GM11168 (cell line): Measurements from ENCODE around the gene DDX52.

ENCODE experiments used
- in situ Hi-C: fragments of 300-500 bp; cut with MboI; formaldehyde crosslinking; loops from one replicate; pipeline ENCODE4 v1.12.0; 2022; ENCODE audit warnings: low sequenced_read_pairs; ENCODE audit not compliant: unreplicated experiment

The DDX52 gene

GRCh38 chr17:37604556-37604955 lies 38.7 kb downstream of the DDX52 start:
- in situ Hi-C loops = no loop called here

- in situ Hi-C loops = no loop called here
These were observed 45.1 kb downstream of the DDX52 start for GRCh38 chr17:37598145-37598544.

GRCh38 chr17:37592291-37592690 lies 51.0 kb downstream of the DDX52 start:
- in situ Hi-C loops = no loop called here

- in situ Hi-C loops = no loop called here
These were observed 58.2 kb downstream of the DDX52 start for GRCh38 chr17:37585066-37585465.

- in situ Hi-C loops = no loop called here
These were observed 67.0 kb downstream of the DDX52 start for GRCh38 chr17:37576281-37576680.

GRCh38 chr17:37574427-37574826 lies 68.8 kb downstream of the DDX52 start:
- in situ Hi-C loops = no loop called here

- in situ Hi-C loops = no loop called here
These were observed 71.6 kb downstream of the DDX52 start for GRCh38 chr17:37571674-37572073.

- in situ Hi-C loops = no loop called here
These were observed 72.6 kb downstream of the DDX52 start for GRCh38 chr17:37570527-37571093.

GRCh38 chr17:37568350-37569053 lies 74.7 kb downstream of the DDX52 start:
- in situ Hi-C loops = no loop called here

GRCh38 chr17:37567538-37567937 lies 75.7 kb downstream of the DDX52 start:
- in situ Hi-C loops = no loop called here

- in situ Hi-C loops = no loop called here
These were observed 76.1 kb downstream of the DDX52 start for GRCh38 chr17:37567137-37567536.

GRCh38 chr17:37564252-37564651 lies 79.0 kb downstream of the DDX52 start:
- in situ Hi-C loops = no loop called here

- in situ Hi-C loops = no loop called here
These were observed 81.1 kb downstream of the DDX52 start for GRCh38 chr17:37562016-37562745.
